Fibroblast of villous mesenchyme (primary cell): ENCODE data around the gene EYS. TPM values are rescaled to one million over a fixed set of nuclear protein-coding genes. Genes with fewer than 3 reads are reported as not detected.

Experiments
- DNase-seq: peaks from one replicate; pipeline ENCODE4 v3.0.0-alpha.2; 2010; ENCODE audit warnings: low read depth
- H3K4me3 ChIP-seq: 2 replicates; pipeline ENCODE4 v1.5.1; 2011; ENCODE audit warnings: low read depth, mild to moderate bottlenecking, low read length
- total RNA-seq: library from RNA; depleted of rRNA; stranded (reverse); fragments of >200 nt; gene quantifications from 2 replicates; pipeline ENCODE4 v1.2.3, GENCODE V29; 2012
- TF ChIP-seq, protein P1 (sequence below): IDR thresholded peaks from 2 replicates; pipeline ENCODE4 v1.5.1; 2012; ENCODE audit warnings: low read depth, mild to moderate bottlenecking, low read length; ENCODE audit not compliant: insufficient read depth

Gene EYS
- total RNA-seq, 1 donor: under 0.01 TPM

DNA sequence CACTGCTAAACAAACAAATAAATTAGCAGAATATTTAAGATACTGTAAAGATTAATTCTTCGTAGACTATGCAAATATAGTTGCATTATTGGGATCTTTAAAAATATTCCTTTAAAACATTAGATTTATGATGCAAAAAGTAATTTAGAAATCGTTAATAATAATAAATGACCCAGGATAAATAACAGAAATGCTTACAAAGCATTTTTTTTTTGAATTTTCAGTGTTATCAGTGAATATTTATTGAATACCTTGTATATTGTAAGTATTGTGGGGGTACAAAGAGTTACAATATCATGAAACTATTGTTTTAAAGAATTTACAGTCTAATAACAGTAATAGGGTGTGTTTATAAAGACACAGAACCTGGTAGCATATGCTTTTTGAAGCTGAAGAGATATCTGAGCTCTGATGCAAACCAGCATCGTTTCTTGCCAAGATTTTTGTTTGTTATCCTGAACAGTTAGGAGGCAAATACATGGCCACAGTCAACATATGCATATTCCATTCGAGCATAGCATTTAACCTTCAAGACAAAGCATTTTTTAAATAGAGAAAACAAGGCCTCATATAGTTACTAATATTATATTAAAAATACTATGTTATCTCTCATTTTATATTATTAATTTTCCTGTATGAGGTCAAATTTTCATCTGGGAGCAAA lies 1584.2 kb downstream of the EYS start:
- DNase-seq: no peak
- TF ChIP-seq, protein P1, sequence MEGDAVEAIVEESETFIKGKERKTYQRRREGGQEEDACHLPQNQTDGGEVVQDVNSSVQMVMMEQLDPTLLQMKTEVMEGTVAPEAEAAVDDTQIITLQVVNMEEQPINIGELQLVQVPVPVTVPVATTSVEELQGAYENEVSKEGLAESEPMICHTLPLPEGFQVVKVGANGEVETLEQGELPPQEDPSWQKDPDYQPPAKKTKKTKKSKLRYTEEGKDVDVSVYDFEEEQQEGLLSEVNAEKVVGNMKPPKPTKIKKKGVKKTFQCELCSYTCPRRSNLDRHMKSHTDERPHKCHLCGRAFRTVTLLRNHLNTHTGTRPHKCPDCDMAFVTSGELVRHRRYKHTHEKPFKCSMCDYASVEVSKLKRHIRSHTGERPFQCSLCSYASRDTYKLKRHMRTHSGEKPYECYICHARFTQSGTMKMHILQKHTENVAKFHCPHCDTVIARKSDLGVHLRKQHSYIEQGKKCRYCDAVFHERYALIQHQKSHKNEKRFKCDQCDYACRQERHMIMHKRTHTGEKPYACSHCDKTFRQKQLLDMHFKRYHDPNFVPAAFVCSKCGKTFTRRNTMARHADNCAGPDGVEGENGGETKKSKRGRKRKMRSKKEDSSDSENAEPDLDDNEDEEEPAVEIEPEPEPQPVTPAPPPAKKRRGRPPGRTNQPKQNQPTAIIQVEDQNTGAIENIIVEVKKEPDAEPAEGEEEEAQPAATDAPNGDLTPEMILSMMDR: no peak
- no peak overlapping the region for H3K4me3 ChIP-seq

DNA sequence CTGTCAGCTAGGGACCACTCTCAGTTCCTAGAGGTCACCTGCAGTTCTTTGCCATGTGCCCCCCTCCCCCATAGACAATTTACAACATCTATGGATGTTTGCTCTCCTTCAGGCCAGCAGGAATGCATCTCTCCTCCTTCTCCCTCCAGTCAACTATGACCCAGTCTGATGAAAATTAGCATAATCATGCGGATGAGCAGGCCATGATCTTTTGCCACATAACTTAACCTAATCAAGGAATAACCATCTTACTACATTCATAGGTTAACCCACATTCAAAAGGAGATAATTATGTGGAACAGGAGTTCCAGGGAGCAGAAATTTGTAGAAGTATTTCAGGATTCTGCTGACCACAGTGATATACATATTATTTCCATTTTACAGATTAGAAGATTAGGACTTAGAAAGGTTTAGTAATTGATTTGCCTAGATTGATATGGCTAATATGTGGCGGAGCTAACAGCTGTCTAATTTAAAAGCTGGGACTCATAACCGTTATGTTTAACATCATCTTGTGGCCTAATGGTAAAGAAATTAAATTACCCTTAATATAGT lies 1585.9 kb downstream of the EYS start:
- no peak overlapping the region for H3K4me3 ChIP-seq
- no peak for DNase-seq
- TF ChIP-seq, protein P1: no peak

DNA sequence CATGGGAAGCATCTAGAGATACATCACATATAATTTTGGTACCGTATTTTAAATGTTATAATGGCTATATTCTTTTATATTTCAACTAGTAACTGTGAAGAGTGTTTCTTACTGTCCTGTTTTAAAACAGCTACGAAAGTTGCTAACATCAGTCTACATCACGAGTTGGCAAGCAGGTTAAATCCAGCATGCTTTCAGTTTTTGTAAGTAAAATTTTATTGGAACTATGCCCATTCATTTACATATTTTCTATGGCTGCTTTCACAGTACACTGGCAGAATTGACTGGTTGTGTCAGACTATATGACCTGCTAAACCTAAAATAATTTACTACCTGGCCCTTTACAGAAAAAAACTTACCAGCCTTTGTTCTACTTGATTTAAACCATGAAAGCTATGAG lies 1593.3 kb downstream of the EYS start:
- H3K4me3 ChIP-seq: no peak overlapping the region
- TF ChIP-seq, protein P1: no peak
- DNase-seq: no peak

DNA sequence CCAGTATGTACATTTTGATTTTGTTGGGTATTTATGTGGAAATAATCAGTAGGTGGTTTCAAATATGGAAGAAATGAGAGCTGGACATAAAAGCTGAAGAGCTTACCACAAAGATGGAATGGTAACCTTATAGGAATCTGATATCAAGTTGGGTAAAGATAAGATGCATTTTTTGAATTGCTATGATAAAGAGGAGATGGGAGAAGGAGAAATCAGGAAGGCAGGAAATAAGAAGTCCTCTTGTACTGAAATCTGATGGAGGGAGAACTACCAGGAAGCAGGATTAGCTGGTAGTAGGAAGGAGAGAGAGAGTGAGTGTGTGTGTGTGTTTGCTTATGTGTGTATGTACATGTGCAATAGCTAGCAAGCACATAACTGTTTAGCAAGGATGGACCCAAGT lies 1603.0 kb downstream of the EYS start:
- TF ChIP-seq, protein P1: no peak
- DNase-seq: no peak
- no peak overlapping the region for H3K4me3 ChIP-seq

DNA sequence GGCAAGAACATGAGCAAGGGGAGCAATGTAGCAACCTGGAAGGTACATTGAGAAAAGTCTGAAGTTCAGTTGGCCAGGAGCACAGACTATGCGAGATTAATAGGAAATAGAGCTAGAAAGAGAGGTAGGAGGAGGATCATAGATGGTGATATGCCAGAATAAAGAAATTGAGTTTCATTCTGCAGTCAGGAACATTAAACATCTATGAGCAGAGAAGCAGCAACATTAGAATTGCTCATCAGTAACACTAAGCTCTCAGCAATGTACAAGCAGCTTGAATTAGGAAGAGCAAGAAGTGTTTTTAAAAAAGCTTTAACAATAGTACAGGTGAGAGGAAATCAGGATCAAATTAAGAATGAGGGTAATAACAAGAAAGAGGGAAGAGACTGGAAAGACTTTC lies 1603.5 kb downstream of the EYS start:
- TF ChIP-seq, protein P1: no peak
- no peak for DNase-seq
- H3K4me3 ChIP-seq: no peak overlapping the region

DNA sequence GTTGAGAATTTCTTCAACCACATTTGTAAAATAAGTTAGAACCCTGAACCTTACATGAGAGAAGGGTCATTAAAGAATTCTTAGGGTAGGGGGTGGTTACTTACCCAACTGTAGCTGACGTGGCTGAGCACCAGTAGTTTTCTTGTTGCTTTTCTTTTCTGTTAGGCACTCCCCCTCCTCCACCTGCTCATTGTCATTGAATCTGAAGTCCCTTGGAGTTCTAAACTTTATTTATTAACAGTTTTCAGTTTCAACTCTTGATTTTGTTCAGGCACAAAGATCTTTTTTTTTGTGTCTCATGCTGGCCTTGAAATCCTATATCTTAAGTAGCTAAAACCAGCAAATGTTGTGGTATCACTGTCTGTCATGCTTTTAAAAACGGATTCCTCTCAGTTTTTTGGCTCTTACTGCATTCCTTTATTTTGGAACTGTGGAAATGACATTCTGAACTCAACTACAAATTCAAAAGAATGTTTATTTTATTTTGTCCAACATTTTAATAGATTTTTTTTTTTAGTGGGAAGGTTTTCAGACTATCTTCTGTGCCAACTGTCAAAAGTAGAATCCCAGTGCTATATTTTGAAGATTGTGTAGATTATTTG lies 1606.2 kb downstream of the EYS start:
- DNase-seq: no peak
- TF ChIP-seq, protein P1: no peak
- H3K4me3 ChIP-seq: no peak overlapping the region

DNA sequence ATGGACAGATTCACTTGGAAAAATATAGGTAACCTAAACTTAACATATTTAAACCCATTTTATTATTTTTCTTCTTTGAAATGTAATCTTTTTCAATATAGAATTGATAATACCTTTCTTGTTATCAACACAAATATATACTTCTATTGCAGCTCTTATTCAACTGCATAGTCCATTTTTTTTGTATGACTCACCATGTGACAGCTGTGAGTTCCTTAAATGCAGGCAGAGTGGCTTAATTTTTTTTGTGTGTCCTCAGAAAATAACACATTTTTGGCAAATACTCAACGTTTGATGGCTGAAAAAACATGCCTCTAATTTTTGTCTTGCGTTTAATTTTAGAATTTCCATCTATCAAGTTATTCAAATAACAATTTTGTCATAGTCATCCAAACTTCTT lies 1616.7 kb downstream of the EYS start:
- DNase-seq: no peak
- TF ChIP-seq, protein P1: no peak
- H3K4me3 ChIP-seq: no peak overlapping the region
